ENCODE results near the gene REG4. TPM values are rescaled to one million over a fixed set of nuclear protein-coding genes. Genes with fewer than 3 reads are reported as not detected.

REG4 gene
- total RNA-seq, 1 experiment from 2014 or later: not detected

DNA sequence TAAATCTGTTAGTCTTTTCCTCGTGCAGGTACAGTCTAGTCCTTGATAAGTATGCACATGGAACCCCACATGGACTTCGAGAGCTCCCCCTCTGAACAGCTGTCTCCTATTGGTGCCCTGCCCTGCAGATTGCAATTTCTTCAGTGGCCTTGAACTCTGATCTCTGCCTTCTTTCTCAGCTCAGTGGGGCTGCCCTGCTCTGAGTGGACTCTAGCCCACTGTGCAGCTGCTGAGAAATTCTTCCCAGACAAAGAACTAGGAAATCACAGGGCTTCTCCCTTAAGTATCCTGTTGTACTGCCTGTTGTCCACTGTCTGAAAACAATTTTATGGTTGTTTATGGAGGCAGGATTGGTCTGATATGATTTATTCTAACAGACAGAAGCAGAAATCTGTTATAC is 46.9 kb upstream of the REG4 start:
- Histone ChIP-seq H3K27ac (ENCODE audit: low read length) (no peak overlapping the region), H3K27me3 (ENCODE audit: control insufficient read depth, insufficient read depth, low read length) (peaks cover 6% of the 10 kb centered on the region), H3K36me3 (ENCODE audit: control insufficient read depth, insufficient read depth, low read length) (no peaks in the 10 kb centered on the region), H3K4me3 (ENCODE audit: low read depth in 2 of 2, low read length in 2 of 2) (no peak overlapping the region), H3K4me1 (ENCODE audit: control insufficient read depth, insufficient read depth, low read length) (no peaks in the 10 kb centered on the region), H3K9me3 (ENCODE audit: control insufficient read depth, insufficient read depth, low read depth, low read length) (no peaks in the 10 kb centered on the region)
- BruUV-seq (replicated peaks): no TSS peak
- ChIA-PET CTCF (no interaction called here), POLR2A (interaction anchor here (0.6 kb wide), 1 partner anchor 13 kb away, joined by 4 read pairs; no protein-coding TSS in a partner anchor)
- in situ Hi-C loops (cut with HindIII; ENCODE audit: low pct_unique_long_range_greater_than_20kb, low sequenced_read_pairs) (no loop called here), intact Hi-C loops (cut with micrococcal nuclease; ENCODE audit: unreplicated experiment) (no loop called here)
- no peak for ATAC-seq
- no peak for DNase-seq (ENCODE audit: low read depth, low spot score)
- TF ChIP-seq, protein P1, sequence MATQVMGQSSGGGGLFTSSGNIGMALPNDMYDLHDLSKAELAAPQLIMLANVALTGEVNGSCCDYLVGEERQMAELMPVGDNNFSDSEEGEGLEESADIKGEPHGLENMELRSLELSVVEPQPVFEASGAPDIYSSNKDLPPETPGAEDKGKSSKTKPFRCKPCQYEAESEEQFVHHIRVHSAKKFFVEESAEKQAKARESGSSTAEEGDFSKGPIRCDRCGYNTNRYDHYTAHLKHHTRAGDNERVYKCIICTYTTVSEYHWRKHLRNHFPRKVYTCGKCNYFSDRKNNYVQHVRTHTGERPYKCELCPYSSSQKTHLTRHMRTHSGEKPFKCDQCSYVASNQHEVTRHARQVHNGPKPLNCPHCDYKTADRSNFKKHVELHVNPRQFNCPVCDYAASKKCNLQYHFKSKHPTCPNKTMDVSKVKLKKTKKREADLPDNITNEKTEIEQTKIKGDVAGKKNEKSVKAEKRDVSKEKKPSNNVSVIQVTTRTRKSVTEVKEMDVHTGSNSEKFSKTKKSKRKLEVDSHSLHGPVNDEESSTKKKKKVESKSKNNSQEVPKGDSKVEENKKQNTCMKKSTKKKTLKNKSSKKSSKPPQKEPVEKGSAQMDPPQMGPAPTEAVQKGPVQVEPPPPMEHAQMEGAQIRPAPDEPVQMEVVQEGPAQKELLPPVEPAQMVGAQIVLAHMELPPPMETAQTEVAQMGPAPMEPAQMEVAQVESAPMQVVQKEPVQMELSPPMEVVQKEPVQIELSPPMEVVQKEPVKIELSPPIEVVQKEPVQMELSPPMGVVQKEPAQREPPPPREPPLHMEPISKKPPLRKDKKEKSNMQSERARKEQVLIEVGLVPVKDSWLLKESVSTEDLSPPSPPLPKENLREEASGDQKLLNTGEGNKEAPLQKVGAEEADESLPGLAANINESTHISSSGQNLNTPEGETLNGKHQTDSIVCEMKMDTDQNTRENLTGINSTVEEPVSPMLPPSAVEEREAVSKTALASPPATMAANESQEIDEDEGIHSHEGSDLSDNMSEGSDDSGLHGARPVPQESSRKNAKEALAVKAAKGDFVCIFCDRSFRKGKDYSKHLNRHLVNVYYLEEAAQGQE (IDR thresholded peaks at IDR 0.05; ENCODE audit: insufficient read depth in 1 of 2, low read depth in 2 of 2, low read length in 1 of 2): no peak
- TF ChIP-seq POLR2AphosphoS5 (IDR thresholded peaks at IDR 0.05; ENCODE audit: low read depth, low read length): no peak
- TF ChIP-seq, protein P2, sequence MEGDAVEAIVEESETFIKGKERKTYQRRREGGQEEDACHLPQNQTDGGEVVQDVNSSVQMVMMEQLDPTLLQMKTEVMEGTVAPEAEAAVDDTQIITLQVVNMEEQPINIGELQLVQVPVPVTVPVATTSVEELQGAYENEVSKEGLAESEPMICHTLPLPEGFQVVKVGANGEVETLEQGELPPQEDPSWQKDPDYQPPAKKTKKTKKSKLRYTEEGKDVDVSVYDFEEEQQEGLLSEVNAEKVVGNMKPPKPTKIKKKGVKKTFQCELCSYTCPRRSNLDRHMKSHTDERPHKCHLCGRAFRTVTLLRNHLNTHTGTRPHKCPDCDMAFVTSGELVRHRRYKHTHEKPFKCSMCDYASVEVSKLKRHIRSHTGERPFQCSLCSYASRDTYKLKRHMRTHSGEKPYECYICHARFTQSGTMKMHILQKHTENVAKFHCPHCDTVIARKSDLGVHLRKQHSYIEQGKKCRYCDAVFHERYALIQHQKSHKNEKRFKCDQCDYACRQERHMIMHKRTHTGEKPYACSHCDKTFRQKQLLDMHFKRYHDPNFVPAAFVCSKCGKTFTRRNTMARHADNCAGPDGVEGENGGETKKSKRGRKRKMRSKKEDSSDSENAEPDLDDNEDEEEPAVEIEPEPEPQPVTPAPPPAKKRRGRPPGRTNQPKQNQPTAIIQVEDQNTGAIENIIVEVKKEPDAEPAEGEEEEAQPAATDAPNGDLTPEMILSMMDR (IDR thresholded peaks at IDR 0.05): no peak
- TF ChIP-seq SIN3A (IDR thresholded peaks at IDR 0.05; ENCODE audit: borderline replicate concordance, insufficient read depth, low read depth, low read length): no peak

DNA sequence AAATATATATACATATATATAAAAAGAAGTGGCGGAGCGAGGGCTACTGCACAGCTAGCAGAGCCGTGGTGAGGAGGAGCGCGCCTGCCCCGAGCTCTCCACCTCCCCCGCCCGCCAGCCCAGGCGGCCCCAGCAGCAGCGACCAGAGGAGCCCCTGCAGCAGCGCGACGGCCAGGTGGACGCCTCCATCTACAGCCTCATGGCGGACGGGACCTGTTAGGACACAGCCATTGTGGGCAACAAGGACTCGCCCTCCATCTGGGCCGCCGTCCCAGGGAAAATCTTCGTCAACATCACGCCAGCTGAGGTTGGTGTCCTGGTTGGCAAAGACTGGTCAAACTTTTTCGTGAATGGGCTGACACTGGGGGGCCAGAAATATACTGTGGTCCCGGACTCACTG is 41.9 kb upstream of the REG4 start:
- Histone ChIP-seq H3K27ac (ENCODE audit: low read length) (no peak overlapping the region), H3K4me1 (ENCODE audit: control insufficient read depth, insufficient read depth, low read length) (no peaks in the 10 kb centered on the region), H3K36me3 (ENCODE audit: control insufficient read depth, insufficient read depth, low read length) (no peaks in the 10 kb centered on the region), H3K27me3 (ENCODE audit: control insufficient read depth, insufficient read depth, low read length) (peaks cover 9% of the 10 kb centered on the region; the same call in 1 of the 2 replicates), H3K4me3 (ENCODE audit: low read depth in 2 of 2, low read length in 2 of 2) (no peak overlapping the region), H3K9me3 (ENCODE audit: control insufficient read depth, insufficient read depth, low read depth, low read length) (no peaks in the 10 kb centered on the region)
- DNase-seq (ENCODE audit: low read depth, low spot score): no peak
- intact Hi-C loops (cut with micrococcal nuclease; ENCODE audit: unreplicated experiment): no loop called here
- in situ Hi-C loops (cut with HindIII; ENCODE audit: low pct_unique_long_range_greater_than_20kb, low sequenced_read_pairs): no loop called here
- no peak for ATAC-seq
- TF ChIP-seq TCF7L2 (IDR thresholded peaks at IDR 0.05; ENCODE audit: low read depth, low read length): no peak
- TF ChIP-seq SIN3A (IDR thresholded peaks at IDR 0.05; ENCODE audit: borderline replicate concordance, insufficient read depth, low read depth, low read length): no peak
- TF ChIP-seq, protein P1 (IDR thresholded peaks at IDR 0.05; ENCODE audit: insufficient read depth in 1 of 2, low read depth in 2 of 2, low read length in 1 of 2): no peak
- no TSS peak for BruUV-seq (replicated peaks)
- ChIA-PET CTCF (no interaction called here), POLR2A (no interaction called here)

Data from Panc1 (cell line).